Left ventricle myocardium inferior (tissue), 1 donor: ENCODE data around the gene CNGA3. TPM values are rescaled to one million over a fixed set of nuclear protein-coding genes. Genes with fewer than 3 reads are reported as not detected.
A peak's percentile ranks its signal among the peaks of the same experiment; 100 is the strongest.

Experiments used
- DNase-seq: peaks from one replicate; pipeline ENCODE4 v3.0.0-alpha.2; 2020
- H3K27ac ChIP-seq: fragments of 200-600 bp; replicated peaks from 2 replicates; pipeline ENCODE4 v1.8.0; 2021
- H3K27me3 ChIP-seq: fragments of 200-600 bp; 2 replicates; pipeline ENCODE4 v1.8.0; 2021; ENCODE audit warnings: low read depth
- H3K36me3 ChIP-seq: fragments of 200-600 bp; 2 replicates; pipeline ENCODE4 v1.8.0; 2021
- H3K4me1 ChIP-seq: fragments of 200-600 bp; 2 replicates; pipeline ENCODE4 v1.8.0; 2021
- H3K4me3 ChIP-seq: fragments of 200-600 bp; 2 replicates; pipeline ENCODE4 v1.8.0; 2021; ENCODE audit warnings: mild to moderate bottlenecking, moderate library complexity
- H3K9me3 ChIP-seq: fragments of 200-600 bp; replicated peaks from 2 replicates; pipeline ENCODE4 v1.8.0; 2021
- intact Hi-C: fragments of 100-400 bp; cut with micrococcal nuclease; formaldehyde crosslinking; loops from one replicate; pipeline ENCODE4 v1.11.0; 2022
- total RNA-seq: library from RNA; stranded (reverse); fragmentation: NEBNext Ultra II Directional; extraction: Animal tissue kit (Norgen Biotek cat#: 25700); gene quantifications from one replicate; pipeline ENCODE4 v1.2.1, GENCODE V29; 2021
- TF ChIP-seq, protein P1 (sequence below): fragments of 200-600 bp; IDR thresholded peaks from 2 replicates; pipeline ENCODE4 v1.8.0; 2021; ENCODE audit warnings: antibody characterized with exemption, mild to moderate bottlenecking, borderline replicate concordance
- donor health status: DM: no; HTN: yes; CAD: no; lungs with severe emphysema.

CNGA3 gene
- total RNA-seq, 1 donor from 2014 or later: not detected

- TF ChIP-seq, protein P1, sequence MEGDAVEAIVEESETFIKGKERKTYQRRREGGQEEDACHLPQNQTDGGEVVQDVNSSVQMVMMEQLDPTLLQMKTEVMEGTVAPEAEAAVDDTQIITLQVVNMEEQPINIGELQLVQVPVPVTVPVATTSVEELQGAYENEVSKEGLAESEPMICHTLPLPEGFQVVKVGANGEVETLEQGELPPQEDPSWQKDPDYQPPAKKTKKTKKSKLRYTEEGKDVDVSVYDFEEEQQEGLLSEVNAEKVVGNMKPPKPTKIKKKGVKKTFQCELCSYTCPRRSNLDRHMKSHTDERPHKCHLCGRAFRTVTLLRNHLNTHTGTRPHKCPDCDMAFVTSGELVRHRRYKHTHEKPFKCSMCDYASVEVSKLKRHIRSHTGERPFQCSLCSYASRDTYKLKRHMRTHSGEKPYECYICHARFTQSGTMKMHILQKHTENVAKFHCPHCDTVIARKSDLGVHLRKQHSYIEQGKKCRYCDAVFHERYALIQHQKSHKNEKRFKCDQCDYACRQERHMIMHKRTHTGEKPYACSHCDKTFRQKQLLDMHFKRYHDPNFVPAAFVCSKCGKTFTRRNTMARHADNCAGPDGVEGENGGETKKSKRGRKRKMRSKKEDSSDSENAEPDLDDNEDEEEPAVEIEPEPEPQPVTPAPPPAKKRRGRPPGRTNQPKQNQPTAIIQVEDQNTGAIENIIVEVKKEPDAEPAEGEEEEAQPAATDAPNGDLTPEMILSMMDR: no peak
- intact Hi-C loops: loop anchor here (10.0 kb wide), 1 partner anchor 577 kb away; no protein-coding TSS in a partner anchor
Observed at GRCh38 chr2:98381494-98381893, 35.2 kb downstream of the CNGA3 start.

DNA sequence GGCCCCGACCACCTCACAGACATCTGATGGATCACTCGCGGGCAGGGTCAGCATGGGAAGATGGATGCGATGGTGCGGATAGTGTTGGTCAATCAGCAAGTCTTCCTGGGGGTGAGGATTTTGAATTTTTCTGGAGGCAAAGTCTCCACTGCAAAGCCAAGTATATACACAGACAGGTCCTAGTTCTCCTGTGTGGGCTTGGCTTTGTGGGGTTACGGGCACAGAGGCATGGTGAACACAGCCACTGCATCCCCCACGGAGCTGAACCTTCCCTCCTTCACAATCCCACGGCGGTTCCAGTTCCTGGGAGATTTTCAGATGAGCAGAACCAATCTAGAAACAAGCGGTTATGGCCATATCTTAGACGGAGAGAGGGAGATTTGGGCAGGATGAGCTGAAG lies 35.8 kb downstream of the CNGA3 start:
- no peaks in the 10 kb centered on the region for H3K9me3 ChIP-seq
- peaks cover 16% of the 10 kb centered on the region for H3K4me1 ChIP-seq
- H3K27ac ChIP-seq: no peak overlapping the region
- TF ChIP-seq, protein P1: no peak
- H3K27me3 ChIP-seq: peaks cover 12% of the 10 kb centered on the region
- H3K4me3 ChIP-seq: no peak overlapping the region
- no peak for DNase-seq
- no peaks in the 10 kb centered on the region for H3K36me3 ChIP-seq
- intact Hi-C loops: loop anchor here (10.0 kb wide), 1 partner anchor 577 kb away; no protein-coding TSS in a partner anchor

More at GRCh38 chr2:98381494-98381893, 35.2 kb downstream of the CNGA3 start:
- no peak overlapping the region for H3K4me3 ChIP-seq
- no peak for DNase-seq
- peaks cover 14% of the 10 kb centered on the region for H3K27me3 ChIP-seq
- H3K4me1 ChIP-seq: peaks cover 16% of the 10 kb centered on the region
- H3K9me3 ChIP-seq: no peaks in the 10 kb centered on the region
- no peaks in the 10 kb centered on the region for H3K36me3 ChIP-seq
- H3K27ac ChIP-seq: no peak overlapping the region

GRCh38 chr2:98382739-98383138 lies 36.5 kb downstream of the CNGA3 start:
- no peak overlapping the region for H3K27ac ChIP-seq
- no peaks in the 10 kb centered on the region for H3K9me3 ChIP-seq
- intact Hi-C loops: loop anchor here (10.0 kb wide), 1 partner anchor 578 kb away; no protein-coding TSS in a partner anchor
- H3K27me3 ChIP-seq: peaks cover 12% of the 10 kb centered on the region
- DNase-seq: no peak
- no peak overlapping the region for H3K4me3 ChIP-seq
- TF ChIP-seq, protein P1: no peak
- H3K4me1 ChIP-seq: peaks cover 16% of the 10 kb centered on the region
- H3K36me3 ChIP-seq: no peaks in the 10 kb centered on the region

- intact Hi-C loops: loop anchor here (10.0 kb wide), 1 partner anchor 578 kb away; no protein-coding TSS in a partner anchor
- no peaks in the 10 kb centered on the region for H3K36me3 ChIP-seq
- H3K4me1 ChIP-seq: peaks cover 13% of the 10 kb centered on the region
- no peak overlapping the region for H3K4me3 ChIP-seq
- H3K27me3 ChIP-seq: peaks cover 12% of the 10 kb centered on the region
- no peak overlapping the region for H3K27ac ChIP-seq
- DNase-seq: no peak
- TF ChIP-seq, protein P1: no peak
- H3K9me3 ChIP-seq: no peaks in the 10 kb centered on the region
Observed at GRCh38 chr2:98383166-98383565, 36.9 kb downstream of the CNGA3 start.

DNA sequence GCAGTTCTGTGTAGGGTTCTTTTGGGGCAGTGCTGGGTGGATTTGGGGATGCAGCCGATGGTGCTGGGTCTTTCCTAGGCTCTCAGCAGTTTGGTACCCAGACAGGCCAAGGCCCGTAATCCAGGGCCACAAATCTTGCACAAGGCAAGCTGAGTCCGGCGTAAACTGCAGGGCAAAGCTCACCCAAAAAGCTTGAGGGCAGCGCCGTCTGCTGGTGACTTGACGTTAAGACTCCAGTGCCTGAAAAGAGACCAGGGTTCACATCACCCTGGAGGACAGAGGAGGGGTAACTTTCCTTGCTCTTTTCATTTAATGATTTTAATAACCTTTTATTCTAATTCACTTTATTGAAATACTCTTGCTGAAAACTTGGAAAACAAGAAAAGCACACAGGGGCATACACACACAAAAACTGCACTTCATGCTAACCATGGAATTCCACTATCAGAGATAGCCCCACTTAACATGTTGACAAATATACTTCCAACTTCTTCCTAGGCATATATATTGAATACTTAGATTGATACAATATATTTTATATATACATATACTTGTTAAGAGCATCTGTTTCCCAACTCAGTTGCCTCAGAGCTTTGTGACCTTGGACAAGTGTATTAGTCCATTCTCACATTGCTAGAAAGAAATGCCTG lies 38.9 kb downstream of the CNGA3 start:
- peaks cover 12% of the 10 kb centered on the region for H3K27me3 ChIP-seq
- no peaks in the 10 kb centered on the region for H3K4me1 ChIP-seq
- no peaks in the 10 kb centered on the region for H3K36me3 ChIP-seq
- DNase-seq: peak; percentile 71
- H3K27ac ChIP-seq: no peak overlapping the region
- H3K9me3 ChIP-seq: no peaks in the 10 kb centered on the region
- H3K4me3 ChIP-seq: no peak overlapping the region
- TF ChIP-seq, protein P1: peak; percentile 91
- intact Hi-C loops: loop anchor here (10.0 kb wide), 1 partner anchor 580 kb away; no protein-coding TSS in a partner anchor
